ENCODE data around the gene FAHD2B.
"Not testable (repeated sequence)": the region's sequence is repeated elsewhere in the genome, so short reads cannot be mapped to it uniquely, and the experiment has no call there.

Gene FAHD2B, protein sequence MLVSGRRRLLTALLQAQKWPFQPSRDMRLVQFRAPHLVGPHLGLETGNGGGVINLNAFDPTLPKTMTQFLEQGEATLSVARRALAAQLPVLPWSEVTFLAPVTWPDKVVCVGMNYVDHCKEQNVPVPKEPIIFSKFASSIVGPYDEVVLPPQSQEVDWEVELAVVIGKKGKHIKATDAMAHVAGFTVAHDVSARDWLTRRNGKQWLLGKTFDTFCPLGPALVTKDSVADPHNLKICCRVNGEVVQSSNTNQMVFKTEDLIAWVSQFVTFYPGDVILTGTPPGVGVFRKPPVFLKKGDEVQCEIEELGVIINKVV

DNA sequence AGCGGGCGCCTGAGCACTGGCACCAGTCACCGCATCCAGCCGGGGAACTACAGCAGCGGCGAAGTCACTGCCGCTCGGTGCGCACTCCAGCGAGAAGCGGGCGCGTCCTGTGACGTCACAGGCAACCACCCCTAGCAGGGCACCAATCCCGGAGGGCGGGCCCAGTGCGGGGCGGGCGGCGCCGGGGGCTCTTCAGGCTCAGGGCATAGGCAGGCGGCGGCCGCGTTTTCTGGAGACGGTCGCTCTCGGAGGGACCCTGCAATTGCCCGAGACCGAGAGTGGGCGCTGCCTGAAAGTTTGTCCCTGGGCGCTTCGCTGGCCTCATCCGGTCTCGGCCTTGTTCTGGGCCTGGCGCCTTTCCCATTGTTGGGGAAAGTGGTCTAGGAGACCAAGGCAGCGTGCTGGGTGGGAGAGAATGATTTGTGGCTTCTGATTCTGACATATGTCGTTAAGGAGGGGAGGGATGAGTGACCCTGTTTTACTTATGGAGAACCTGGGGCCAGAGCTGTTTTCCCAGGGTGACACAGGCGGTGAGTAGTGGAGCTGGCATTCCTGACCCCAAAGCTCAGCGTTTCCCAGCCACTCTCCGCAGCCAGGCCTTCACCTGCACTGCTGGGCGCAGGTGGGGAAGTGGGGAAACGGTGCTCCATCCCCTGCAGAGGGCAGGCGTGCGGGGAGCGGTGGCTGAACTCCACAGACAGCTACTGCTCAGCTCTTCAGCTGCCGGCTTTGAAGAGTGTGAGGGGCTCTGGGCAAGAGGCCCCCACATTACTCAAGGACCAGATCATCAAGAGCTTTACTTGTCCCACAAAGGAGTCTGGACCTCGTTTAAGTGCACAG lies at the start of gene FAHD2B:
Gene FAHD2B (minus strand): TSS at position 111 of the 840 bp plus-strand sequence. CDS start 3,176 bp downstream, outside the sequence.
- peak; percentile 75 to 79 for DNase-seq (ENCODE audit: low read depth in 2 of 2)

DNA sequence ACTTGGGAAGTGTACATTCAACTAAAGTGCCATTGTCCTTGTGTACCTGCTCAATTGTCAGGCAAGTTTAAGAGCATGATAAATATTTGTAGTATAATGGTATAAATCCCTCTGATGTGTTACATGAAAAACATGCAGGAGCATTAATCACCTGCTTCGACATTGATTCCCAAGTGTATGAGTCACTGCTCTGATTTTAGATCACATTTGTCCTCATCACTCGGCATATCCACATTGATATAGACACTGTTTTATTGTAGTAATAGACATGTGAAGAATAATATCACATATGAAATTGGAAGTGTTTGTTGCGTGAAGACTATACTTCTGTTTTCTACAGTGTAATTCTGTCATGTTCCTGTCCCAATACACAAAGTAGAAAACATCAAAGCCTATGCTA lies 49.3 kb upstream of the FAHD2B start:
- DNase-seq (ENCODE audit: low read depth in 2 of 2), result not testable (repeated sequence)

DNA sequence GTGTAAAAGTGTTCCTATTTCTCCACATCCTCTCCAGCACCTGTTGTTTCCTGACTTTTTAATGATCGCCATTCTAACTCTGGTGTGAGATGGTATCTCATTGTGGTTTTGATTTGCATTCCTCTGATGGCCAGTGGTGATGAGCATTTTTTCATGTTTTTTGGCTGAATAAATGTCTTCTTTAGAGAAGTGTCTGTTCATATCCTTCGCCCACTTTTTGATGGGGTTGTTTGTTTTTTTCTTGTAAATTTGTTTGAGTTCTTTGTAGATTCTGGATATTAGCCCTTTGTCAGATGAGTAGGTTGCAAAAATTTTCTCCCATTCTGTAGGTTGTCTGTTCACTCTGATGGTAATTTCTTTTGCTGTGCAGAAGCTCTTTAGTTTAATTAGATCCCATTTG lies 34.4 kb upstream of the FAHD2B start:
- not testable (repeated sequence) for DNase-seq (ENCODE audit: low read depth in 2 of 2)

DNA sequence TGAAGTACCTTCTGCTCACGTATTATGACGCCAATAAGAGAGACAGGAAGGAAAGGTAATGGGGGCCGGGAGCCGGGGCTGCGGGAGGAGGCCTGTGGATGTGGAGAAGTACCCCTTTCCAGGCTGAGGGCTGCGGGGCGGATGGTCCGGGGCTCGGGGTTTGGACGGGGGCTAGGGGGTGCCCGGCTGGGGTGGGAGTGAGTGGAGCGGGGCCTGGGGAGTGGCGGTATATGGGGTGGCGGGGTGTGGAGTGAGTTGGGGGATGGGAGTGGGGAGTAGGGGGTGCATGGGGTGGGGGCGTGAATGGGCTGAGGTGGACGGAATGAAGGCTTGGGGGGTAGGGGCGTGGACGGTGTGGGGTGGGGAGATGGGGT lies 19.2 kb upstream of the FAHD2B start:
- not testable (repeated sequence) for DNase-seq (ENCODE audit: low read depth in 2 of 2)

DNA sequence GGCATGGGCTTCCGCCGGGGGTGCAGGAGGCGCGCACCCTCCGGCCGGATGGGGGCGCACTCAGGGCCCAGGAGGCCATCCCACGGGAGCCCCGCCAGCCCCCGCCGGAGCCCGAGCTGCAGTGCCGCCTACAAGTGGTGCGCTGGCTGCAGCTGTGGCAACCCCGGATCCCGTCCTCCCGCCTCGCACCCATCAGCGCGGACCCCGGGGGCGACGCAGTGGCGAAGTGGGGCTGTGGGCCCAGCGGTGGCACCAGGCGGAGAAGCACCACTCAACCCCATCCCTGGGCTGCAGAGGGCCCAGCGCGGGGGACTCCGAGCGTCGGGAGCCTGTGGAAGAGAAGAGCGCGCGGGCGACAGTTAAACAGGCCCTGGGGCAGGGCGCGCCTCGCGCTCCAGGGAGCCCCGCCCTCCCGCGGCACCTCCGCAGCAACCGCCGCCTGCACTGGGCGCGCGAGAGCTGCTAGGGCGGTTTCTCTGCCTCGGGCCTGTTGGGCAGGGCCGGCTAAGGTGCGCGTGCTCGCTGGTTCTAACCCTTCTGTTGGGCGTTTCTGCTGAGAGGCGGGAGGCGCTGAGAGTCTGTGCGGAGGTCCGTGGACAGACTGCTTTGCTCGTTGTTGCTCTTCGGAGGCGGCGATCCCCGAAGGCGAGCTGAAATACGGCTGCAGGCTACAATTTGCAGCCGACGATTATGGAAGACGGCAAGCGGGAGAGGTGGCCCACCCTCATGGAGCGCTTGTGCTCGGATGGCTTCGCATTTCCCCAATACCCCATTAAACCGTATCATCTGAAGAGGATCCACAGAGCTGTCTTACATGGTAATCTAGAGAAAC lies 18.6 kb upstream of the FAHD2B start, which contains the start of gene ANKRD36:
Gene ANKRD36 (plus strand): TSS at position 104 of the 832 bp plus-strand sequence. CDS start 587 bp downstream, at position 691.
- DNase-seq (ENCODE audit: low read depth in 2 of 2), result peak; percentile 72 to 84

DNA sequence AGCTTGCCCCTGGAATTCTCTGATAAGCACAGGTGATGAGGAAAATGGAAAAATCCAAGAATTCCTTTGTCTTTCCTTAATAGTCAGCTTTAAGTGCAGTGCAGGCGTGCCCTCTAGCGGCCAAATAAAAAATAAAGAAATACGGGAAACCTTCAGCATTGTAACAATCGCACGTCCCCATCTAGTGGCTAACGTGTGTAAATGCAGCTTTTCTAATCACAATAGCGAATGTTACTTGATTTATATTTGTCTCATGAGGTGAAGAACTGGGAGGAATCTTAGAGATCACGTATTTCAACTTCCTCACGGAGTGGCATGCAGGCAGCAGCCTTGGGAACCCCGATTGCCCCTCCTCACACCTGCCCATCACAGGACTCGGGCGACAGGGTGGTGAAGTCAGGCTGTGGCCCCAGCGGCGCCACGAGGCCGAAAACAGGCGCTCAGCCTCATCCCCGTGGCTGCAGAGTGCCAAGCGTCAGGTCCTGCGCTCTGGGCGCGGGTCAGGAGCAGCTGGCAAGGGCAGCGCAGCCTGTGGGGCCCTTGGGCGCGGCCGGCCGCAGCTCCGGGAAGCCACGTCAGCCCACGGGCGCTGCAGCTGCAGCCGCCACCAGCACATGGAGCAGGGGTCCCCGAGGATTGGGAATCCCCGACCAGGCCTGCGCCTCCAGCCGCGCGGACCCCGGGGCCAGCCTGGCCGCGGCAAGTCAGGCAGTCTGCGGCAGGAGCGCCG lies 17.8 kb upstream of the FAHD2B start:
- peak; percentile 24 to 57 for DNase-seq (ENCODE audit: low read depth in 2 of 2)

DNA sequence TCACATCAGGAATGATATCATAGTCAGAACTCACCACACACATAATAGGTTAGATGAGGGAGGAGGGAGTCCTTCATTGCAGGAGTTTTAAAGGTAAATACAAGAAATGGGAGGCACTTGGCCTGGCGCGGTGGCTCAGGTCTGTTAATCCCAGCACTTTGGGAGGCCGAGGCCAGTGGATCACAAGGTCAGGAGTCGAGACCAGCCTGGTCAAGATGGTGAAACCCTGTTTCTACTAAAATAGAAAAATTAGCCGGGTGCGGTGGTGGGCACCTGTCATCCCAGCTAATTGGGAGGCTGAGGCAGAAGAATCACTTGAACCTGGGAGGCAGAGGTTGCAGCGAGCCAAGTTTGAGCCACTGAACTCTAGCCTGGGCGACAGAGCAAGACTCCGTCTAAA lies 16.6 kb upstream of the FAHD2B start:
- DNase-seq (ENCODE audit: low read depth in 2 of 2), result not testable (repeated sequence)

DNA sequence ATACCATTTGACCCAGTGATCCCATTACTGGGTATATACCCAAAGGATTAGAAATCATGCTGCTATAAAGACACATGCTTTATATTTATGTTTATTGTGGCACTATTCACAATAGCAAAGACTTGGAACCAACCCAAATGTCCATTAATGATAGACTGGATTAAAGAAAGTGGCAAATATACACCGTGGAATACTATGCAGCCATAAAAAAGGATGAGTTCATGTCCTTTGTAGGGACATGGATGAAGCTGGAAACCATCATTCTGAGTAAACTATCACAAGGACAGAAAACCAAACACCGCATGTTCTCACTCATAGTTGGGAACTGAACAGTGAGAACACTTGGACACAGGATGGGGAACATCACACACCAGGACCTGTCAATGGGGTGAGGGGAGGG lies 12.2 kb upstream of the FAHD2B start:
- DNase-seq (ENCODE audit: low read depth in 2 of 2), result not testable (repeated sequence)

DNA sequence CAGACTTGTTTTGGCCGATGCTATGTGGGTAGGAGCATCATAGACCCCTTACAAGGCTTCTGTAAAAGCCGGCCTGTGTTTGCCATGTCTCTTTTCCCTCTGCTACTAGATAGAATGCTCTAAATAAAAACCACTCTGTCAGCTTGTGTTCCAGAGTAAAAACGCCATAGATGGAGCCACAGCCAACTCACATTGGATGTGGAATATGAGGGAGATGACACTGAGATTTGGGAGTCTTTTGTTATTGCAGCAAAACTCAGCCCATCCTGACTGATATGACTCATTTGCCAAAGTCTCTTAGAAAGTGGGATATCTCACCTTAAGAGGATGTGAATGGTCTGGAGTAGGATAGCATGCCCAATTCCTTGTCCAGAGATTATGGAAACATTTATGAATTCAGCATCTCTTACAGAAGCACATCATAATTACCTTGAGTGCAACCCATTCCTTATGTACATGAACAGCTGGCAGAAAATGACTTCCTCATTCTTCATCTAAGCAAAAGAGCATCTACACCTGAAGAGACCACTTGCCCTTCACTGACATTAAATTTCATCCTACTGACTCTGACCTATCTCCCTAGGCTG lies 4.2 kb upstream of the FAHD2B start:
- not testable (repeated sequence) for DNase-seq (ENCODE audit: low read depth in 2 of 2)

DNA sequence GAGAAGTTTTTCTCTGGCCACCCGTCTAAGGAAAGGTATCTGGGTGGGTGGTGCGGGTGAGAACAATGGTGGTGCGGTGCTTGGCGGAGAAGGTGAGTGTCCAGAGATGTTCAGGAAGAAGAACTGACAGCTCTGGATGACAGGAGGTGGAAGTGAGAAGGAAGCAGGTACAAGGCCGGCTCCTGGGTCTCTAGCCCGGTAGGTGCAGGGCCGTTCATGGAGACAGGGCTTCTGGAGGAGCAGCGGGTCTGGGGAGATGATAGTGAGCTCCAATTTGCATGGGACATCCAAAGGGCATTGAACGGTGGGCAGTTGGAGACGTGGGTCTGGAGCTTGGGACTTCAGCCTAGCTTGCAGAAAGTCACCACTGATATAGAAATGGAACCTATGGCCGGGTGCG lies 979 bp upstream of the FAHD2B start:
- no peak for DNase-seq (ENCODE audit: low read depth in 2 of 2)

DNA sequence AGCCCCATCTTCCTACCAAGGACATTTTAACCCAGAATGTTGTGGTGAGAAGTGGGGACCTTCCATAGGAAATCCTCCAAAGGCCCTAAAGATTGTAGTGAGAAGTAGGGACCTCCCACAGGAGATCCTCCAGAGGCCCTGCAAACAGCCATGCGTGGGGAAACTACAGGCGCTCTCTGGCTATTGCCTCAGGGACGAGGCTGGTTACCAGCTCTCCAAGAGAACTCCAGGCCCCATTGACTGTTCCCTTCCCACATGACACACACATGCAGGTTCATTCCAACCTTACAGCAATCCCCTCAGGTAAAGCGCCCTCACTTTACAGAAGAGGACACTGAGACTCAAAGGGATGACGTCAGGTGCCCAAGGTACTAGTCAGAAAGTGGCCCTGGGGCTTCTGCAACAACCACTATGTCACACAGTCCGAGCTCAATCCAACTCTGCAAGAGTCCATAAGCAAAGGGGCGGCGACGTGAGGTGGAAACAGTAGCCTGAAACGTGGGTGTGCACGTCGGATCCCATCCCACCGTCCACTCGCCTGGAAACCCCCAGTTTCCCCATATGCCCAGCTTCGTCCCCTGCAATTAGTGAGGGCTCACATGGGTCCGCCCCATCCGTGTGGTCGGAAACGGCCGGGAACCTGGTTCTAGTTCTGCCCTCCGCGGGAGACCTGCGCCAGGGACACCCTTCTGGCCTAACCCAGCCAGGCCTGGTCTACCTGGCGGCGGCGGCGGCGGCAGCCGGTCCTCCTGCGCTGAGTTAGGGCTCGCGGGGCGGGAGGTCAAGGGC lies 505 bp downstream of the FAHD2B start:
- DNase-seq (ENCODE audit: low read depth in 2 of 2), result not testable (repeated sequence)

DNA sequence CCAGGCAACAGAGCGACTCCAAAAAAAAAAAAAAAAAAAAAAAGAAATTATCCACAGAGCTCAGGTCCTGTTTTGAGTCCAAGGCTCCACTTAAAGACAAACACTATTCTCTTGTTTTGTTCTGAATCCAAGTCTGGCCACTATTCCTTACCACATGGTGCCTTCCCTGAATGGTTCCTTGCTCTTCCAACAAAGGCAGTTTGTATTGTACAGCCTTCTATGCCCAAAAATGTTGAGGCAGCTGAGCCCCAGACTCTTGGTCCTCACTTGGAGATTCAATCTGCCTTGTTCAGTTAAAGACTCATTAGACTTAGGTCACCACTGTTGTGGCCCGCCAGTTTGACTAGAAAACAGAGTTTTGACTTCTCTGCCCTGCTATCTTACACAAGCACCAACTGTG lies 1.7 kb downstream of the FAHD2B start:
- not testable (repeated sequence) for DNase-seq (ENCODE audit: low read depth in 2 of 2)

DNA sequence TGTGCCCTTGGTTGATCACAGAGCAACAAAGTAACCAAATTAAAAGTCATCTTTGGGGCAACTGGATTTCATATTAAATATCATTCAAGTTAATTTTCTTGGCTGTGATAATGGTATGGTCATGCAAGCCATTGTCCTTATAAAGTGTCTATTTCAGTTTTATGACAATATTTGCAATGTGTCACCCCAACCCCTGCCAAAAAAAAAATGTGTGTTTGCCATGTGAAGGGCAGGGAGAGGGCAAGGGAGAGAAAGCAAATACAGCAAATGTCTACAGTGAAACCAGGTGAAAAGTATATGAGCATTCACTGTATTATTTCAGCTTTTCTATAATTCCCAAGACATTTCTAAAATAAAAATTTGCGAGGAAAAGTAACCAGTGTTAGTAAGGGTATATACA lies 6.0 kb downstream of the FAHD2B start:
- DNase-seq (ENCODE audit: low read depth in 2 of 2), result not testable (repeated sequence)

DNA sequence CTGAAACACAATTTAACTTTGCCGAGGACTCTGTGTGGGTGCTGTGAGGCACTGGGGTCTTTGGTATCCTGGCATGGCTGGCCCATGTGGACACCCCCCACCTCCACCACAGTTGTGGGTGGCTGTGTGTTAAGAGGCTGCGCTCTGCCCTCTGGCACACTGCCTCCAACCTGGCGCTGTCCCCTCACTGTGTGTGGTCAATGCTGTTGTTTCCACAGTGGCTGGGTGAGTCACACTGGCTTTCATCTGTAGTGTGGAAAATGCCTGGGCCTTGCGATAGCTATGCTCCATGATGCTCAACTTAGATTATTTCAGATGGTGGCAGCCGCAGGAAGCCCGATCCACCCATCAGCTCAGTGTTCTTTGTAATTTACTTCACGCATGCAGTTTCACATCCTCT lies 9.6 kb downstream of the FAHD2B start:
- DNase-seq (ENCODE audit: low read depth in 2 of 2), result not testable (repeated sequence)

DNA sequence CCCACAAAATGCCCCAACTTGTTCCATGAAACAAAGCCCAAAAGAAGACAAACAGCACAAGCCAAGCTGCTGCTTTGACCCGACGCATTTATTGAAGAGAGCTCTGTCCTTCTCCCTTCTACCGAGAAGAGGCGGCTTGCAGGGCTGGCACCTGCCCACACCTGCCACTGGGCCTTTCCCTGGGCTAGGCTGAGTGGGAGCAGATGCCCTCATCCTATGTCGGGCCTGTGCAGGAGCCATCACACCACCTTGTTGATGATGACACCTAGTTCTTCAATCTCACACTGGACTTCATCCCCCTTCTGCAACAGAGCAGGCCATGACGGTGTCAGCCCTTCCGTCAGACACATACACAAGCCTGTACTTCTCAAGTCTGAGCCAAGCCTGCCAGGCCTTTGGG lies 11.2 kb downstream of the FAHD2B start:
- DNase-seq (ENCODE audit: low read depth in 2 of 2), result not testable (repeated sequence)

DNA sequence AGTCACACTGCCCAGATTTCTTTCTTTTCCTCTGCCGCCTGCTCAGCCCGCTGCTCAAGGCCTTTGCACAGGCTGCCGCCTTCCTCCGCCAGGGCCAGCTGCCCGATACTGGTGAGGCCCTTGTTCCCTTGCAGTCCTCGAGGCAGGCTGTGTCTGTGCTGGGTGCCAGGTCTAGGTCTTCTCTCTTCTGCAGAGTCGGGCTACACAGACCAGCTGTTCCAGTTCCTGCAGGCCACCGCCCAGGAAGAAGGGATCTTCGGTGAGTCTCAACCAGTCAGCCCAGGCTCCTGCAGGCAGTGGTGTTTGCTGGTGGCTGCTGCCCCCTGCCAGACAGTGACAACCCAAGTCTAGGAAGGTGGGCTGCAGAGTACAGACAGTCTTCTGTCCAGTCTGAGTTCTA lies 12.5 kb downstream of the FAHD2B start:
- DNase-seq (ENCODE audit: low read depth in 2 of 2), result not testable (repeated sequence)

DNA sequence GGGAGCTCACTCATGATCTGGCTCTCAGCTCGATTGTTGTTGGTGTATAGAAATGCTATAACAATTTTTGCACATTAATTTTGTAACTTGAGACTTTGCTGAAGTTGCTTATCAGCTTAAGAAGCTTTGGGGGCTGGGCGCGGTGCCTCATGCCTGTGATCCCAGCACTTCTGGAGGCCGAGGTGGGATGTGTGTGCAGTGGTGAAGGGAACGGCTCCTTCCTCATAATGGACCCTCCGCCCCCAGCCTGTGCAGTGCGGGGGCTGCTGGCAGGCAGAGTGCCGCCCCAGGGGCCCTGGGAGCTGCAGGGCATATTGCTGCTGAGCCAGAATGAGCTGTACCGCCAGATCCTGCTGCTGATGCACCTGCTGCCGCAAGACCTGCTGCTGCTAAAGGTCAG lies 13.8 kb downstream of the FAHD2B start:
- not testable (repeated sequence) for DNase-seq (ENCODE audit: low read depth in 2 of 2)

DNA sequence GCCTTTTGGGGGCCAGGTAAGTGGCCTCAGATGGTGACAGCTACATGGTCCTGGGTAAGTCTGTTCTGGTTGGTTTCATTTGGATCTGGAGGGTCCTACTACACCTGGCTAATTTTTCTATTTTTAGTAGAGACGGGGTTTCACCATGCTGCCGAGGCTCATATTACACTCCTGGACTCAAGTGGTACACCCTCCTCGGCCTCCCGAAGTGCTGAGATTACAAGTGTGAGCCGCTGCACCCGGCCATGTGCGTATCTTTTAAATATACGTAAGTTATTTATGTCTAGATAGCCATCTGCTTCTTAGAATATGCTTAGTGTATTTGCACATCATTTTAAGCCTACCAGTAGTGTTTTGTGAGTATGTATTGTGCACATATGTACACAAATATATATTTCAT lies 17.5 kb downstream of the FAHD2B start:
- not testable (repeated sequence) for DNase-seq (ENCODE audit: low read depth in 2 of 2)

DNA sequence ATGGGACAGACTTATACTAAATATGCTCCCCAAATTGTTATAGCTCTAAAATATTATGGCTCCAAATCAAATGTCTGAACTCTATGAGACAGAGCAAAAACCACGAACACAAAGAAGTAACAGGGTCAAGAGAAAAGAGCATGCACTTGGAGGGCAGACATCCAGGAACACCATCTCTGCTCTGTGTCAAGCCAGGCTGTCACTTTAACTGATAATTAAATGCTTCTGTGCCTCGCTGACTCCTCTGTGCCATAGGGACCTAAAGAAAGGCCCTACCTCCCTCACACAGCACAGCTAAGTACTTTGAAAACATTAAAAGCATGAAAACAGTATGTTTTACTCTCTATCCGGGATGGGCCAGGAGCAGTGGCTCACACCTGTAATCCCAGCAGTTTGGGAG lies 23.8 kb downstream of the FAHD2B start:
- DNase-seq (ENCODE audit: low read depth in 2 of 2), result not testable (repeated sequence)

DNA sequence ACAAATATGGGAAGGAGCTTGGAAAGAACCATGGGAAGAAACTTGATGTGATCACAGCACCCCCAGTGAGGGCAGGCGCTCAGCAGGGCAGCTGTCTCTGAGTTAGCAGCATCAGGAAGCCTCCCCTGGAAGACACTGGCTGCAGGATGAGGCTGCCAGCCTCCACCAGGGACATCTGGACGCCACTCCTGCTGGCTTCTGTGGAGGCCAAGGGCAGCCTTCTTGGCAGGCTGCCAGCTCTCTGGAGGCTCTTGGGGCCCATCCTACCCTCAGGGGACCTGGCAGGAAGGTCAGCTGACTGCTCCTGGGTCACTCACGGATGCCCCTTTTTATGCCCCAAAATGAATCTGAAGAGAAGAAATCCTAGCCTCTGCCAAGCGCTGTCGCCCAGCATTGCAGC lies 26.0 kb downstream of the FAHD2B start:
- not testable (repeated sequence) for DNase-seq (ENCODE audit: low read depth in 2 of 2)

Measured in stimulated activated CD4-positive, alpha-beta T cell treated with anti-CD3 and anti-CD28 coated beads, Interleukin-1b, Interleukin-23, amount 100 ng/mL, for 4 hours (primary cell).